Measurements from ENCODE around the gene RSBN1. TPM values are rescaled to one million over a fixed set of nuclear protein-coding genes. Genes with fewer than 3 reads are reported as not detected.
A peak's percentile ranks its signal among the peaks of the same experiment; 100 is the strongest.

Gene RSBN1
- total RNA-seq, 1 donor from 2014 or later, result 20.9 TPM

GRCh38 chr1:113846391-113847035, 34.2 kb upstream of the RSBN1 start:
- Mint-ChIP-seq H3K27me3 (no peaks in the 10 kb centered on the region), H3K4me3 (no peak overlapping the region), H3K27ac (peak overlapping the region; percentile 75), H3K4me1 (peaks cover 10% of the 10 kb centered on the region), H3K9me3 (no peaks in the 10 kb centered on the region), H3K36me3 (ENCODE audit: low read depth) (peaks cover 73% of the 10 kb centered on the region)
- DNase-seq, result no peak
- intact Hi-C loops (cut with micrococcal nuclease), result no loop called here

DNA sequence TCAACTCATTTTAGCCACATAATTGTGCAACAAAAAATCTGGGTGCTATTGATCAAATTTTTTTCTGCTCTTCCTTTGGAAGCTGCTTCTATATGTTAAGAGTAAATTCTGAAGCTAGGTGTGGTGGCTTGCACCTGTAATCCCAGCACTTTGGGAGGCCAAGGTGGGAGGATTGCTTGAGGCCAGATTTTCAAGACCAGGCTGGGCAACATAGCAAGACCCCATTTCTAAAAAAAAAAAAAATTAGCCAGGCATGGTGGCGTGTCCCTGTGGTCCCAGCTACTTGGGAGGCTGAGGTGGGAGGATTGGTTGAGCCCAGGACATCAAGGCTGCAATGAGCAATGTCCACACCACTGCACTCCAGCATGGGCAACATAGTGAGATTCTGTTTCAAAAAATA, 24.3 kb upstream of the RSBN1 start:
- intact Hi-C loops (cut with micrococcal nuclease), result loop anchor here (5.0 kb wide), 2 partner anchors 36 to 446 kb away; partner anchors contain the start of gene PTPN22
- H3K27me3 Mint-ChIP-seq, result no peaks in the 10 kb centered on the region
- no peak for DNase-seq
- no peaks in the 10 kb centered on the region for H3K9me3 Mint-ChIP-seq
- no peak overlapping the region for H3K4me3 Mint-ChIP-seq
- peaks cover 56% of the 10 kb centered on the region for H3K36me3 Mint-ChIP-seq (ENCODE audit: low read depth)
- no peak overlapping the region for H3K27ac Mint-ChIP-seq
- H3K4me1 Mint-ChIP-seq, result peaks cover 4% of the 10 kb centered on the region

GRCh38 chr1:113835686-113836290, 23.5 kb upstream of the RSBN1 start:
- Mint-ChIP-seq H3K36me3 (ENCODE audit: low read depth) (peaks cover 56% of the 10 kb centered on the region), H3K27ac (no peak overlapping the region), H3K4me1 (peaks cover 4% of the 10 kb centered on the region), H3K9me3 (no peaks in the 10 kb centered on the region), H3K27me3 (no peaks in the 10 kb centered on the region), H3K4me3 (no peak overlapping the region)
- DNase-seq, result peak; percentile 72
- intact Hi-C loops (cut with micrococcal nuclease), result loop anchor here (1.0 to 5.0 kb wide), 4 partner anchors 37 to 447 kb away; partner anchors contain the start of genes DCLRE1B, HIPK1 and PTPN22

- H3K27me3 Mint-ChIP-seq, result no peaks in the 10 kb centered on the region
- peaks cover 6% of the 10 kb centered on the region for H3K4me1 Mint-ChIP-seq
- no peak overlapping the region for H3K27ac Mint-ChIP-seq
- H3K9me3 Mint-ChIP-seq, result no peaks in the 10 kb centered on the region
- H3K36me3 Mint-ChIP-seq (ENCODE audit: low read depth), result peaks cover 57% of the 10 kb centered on the region
- no peak for DNase-seq
- intact Hi-C loops (cut with micrococcal nuclease), result loop anchor here (1.0 to 5.0 kb wide), 4 partner anchors 38 to 448 kb away; partner anchors contain the start of genes DCLRE1B, HIPK1 and PTPN22
- no peak overlapping the region for H3K4me3 Mint-ChIP-seq
Observed at GRCh38 chr1:113834716-113835115, 22.4 kb upstream of the RSBN1 start.

DNA sequence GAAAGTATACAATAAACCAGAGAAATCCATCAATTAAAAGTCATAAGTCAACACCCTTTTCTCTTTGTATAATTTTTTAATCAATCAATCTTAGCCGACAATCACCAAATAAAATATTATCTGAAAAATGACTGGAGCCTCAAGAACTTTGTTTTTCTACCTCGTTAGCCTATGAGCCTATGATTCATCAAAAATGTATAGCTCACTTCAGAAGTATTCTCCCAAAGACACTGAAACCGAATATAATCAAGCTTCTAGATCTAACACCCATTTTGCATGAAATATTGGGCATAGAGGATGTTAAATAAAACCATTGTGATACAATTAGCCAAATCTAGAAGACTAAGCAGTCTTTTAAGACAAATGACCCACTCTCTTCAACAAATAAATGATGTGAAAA, 17.8 kb upstream of the RSBN1 start:
- Mint-ChIP-seq H3K4me1 (peaks cover 2% of the 10 kb centered on the region), H3K4me3 (no peak overlapping the region), H3K27ac (no peak overlapping the region), H3K36me3 (ENCODE audit: low read depth) (peaks cover 55% of the 10 kb centered on the region), H3K27me3 (no peaks in the 10 kb centered on the region), H3K9me3 (no peaks in the 10 kb centered on the region)
- intact Hi-C loops (cut with micrococcal nuclease), result no loop called here
- no peak for DNase-seq

- Mint-ChIP-seq H3K36me3 (ENCODE audit: low read depth) (peaks cover 64% of the 10 kb centered on the region), H3K27me3 (no peaks in the 10 kb centered on the region), H3K27ac (no peak overlapping the region), H3K4me1 (no peaks in the 10 kb centered on the region), H3K4me3 (no peak overlapping the region), H3K9me3 (no peaks in the 10 kb centered on the region)
- no peak for DNase-seq
- intact Hi-C loops (cut with micrococcal nuclease), result no loop called here
Observed at GRCh38 chr1:113821916-113822315, 9.6 kb upstream of the RSBN1 start.

GRCh38 chr1:113818578-113818977, 6.3 kb upstream of the RSBN1 start:
- intact Hi-C loops (cut with micrococcal nuclease), result no loop called here
- DNase-seq, result no peak
- no peaks in the 10 kb centered on the region for H3K9me3 Mint-ChIP-seq
- H3K4me3 Mint-ChIP-seq, result no peak overlapping the region
- peaks cover 59% of the 10 kb centered on the region for H3K36me3 Mint-ChIP-seq (ENCODE audit: low read depth)
- H3K27ac Mint-ChIP-seq, result no peak overlapping the region
- no peaks in the 10 kb centered on the region for H3K27me3 Mint-ChIP-seq
- H3K4me1 Mint-ChIP-seq, result no peaks in the 10 kb centered on the region

DNA sequence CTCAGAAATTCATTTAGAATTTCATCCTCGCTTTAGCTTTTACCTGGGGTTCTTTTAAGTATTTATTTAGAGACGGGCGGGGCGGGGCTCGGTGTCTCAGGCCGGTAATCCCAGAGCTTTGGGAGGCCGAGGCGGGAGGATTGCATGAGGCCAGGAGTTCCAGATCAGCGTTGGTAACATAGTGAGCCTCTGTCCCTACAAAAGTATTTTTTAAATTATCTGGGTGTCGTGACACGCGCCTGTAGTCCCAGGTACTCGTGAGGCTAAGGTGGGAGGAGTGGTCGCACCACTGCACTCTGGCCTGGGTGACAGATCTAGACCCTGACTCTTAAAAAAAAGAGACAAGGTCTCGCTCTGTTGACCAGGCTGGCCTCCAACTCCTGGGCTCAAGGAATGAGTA, 942 bp upstream of the RSBN1 start:
- intact Hi-C loops (cut with micrococcal nuclease), result loop anchor here (2.0 to 5.0 kb wide), 7 partner anchors 71 to 1196 kb away; partner anchors contain the start of genes CAPZA1, CSDE1, MAGI3 and RHOC
- Mint-ChIP-seq H3K4me1 (peaks cover 20% of the 10 kb centered on the region), H3K27ac (peak overlapping the region; percentile 96), H3K4me3 (peak overlapping the region; percentile 58), H3K9me3 (no peaks in the 10 kb centered on the region), H3K27me3 (no peaks in the 10 kb centered on the region), H3K36me3 (ENCODE audit: low read depth) (peaks cover 40% of the 10 kb centered on the region)
- DNase-seq, result no peak

DNA sequence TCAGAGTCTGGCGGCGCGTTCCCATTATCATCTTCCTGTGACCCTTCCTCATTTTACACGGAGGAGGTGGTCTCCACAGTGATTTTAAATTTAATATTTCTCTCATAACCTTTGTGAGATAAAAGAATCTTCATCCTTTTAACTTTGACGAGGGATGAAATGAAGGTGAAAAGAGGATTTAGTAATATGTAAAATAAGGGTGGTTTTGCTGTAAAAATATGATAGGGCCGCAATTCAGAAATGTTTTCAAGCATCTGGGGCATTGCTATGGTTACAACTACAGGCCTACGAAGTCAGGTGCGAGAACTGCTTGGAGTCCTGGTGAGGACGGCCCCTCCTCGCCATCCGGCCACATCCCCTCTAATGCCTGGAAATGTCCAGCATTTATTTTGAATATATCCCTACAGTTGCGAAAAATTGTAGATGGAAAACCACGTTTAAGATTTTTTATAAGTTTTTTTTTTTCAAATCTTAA, 422 bp upstream of the RSBN1 start:
- Mint-ChIP-seq H3K9me3 (no peaks in the 10 kb centered on the region), H3K4me3 (peak overlapping the region; percentile 96), H3K27me3 (no peaks in the 10 kb centered on the region), H3K27ac (peak overlapping the region; percentile 96), H3K4me1 (peaks cover 20% of the 10 kb centered on the region), H3K36me3 (ENCODE audit: low read depth) (peaks cover 41% of the 10 kb centered on the region)
- intact Hi-C loops (cut with micrococcal nuclease), result loop anchor here (1.0 to 5.0 kb wide), 12 partner anchors 10 to 1195 kb away; partner anchors contain the start of genes CAPZA1, CSDE1, DCLRE1B and HIPK1
- peak; percentile 73 for DNase-seq

GRCh38 chr1:113811156-113811887, 954 bp downstream of the RSBN1 start:
- peak overlapping the region; percentile 96 for H3K27ac Mint-ChIP-seq
- peak overlapping the region; percentile 96 for H3K4me3 Mint-ChIP-seq
- no peaks in the 10 kb centered on the region for H3K27me3 Mint-ChIP-seq
- H3K9me3 Mint-ChIP-seq, result no peaks in the 10 kb centered on the region
- intact Hi-C loops (cut with micrococcal nuclease), result loop anchor here (5.0 kb wide), 5 partner anchors 69 to 1194 kb away; partner anchors contain the start of genes CAPZA1, RHOC, SLC16A1 and ST7L
- H3K4me1 Mint-ChIP-seq, result peaks cover 25% of the 10 kb centered on the region
- peaks cover 36% of the 10 kb centered on the region for H3K36me3 Mint-ChIP-seq (ENCODE audit: low read depth)
- peak; percentile 80 for DNase-seq

- peak overlapping the region; percentile 96 for H3K4me3 Mint-ChIP-seq
- no peaks in the 10 kb centered on the region for H3K27me3 Mint-ChIP-seq
- H3K27ac Mint-ChIP-seq, result peak overlapping the region; percentile 63
- H3K36me3 Mint-ChIP-seq (ENCODE audit: low read depth), result peaks cover 37% of the 10 kb centered on the region
- H3K4me1 Mint-ChIP-seq, result peaks cover 33% of the 10 kb centered on the region
- no peaks in the 10 kb centered on the region for H3K9me3 Mint-ChIP-seq
- DNase-seq, result no peak
- intact Hi-C loops (cut with micrococcal nuclease), result loop anchor here (5.0 kb wide), 5 partner anchors 68 to 1193 kb away; partner anchors contain the start of genes CAPZA1, RHOC, SLC16A1 and ST7L
Observed at GRCh38 chr1:113809670-113810602, 2.3 kb downstream of the RSBN1 start.

- H3K4me1 Mint-ChIP-seq, result peaks cover 41% of the 10 kb centered on the region
- peak overlapping the region; percentile 64 for H3K4me3 Mint-ChIP-seq
- H3K27ac Mint-ChIP-seq, result no peak overlapping the region
- no peaks in the 10 kb centered on the region for H3K9me3 Mint-ChIP-seq
- H3K36me3 Mint-ChIP-seq (ENCODE audit: low read depth), result peaks cover 45% of the 10 kb centered on the region
- no peak for DNase-seq
- no peaks in the 10 kb centered on the region for H3K27me3 Mint-ChIP-seq
- intact Hi-C loops (cut with micrococcal nuclease), result no loop called here
Observed at GRCh38 chr1:113808450-113809195, 3.7 kb downstream of the RSBN1 start.

All from activated CD4-positive, alpha-beta T cell treated with anti-CD3 and anti-CD28 coated beads, Interleukin-2, amount 10 ng/mL, durations not matched to agents 24 days and 14 days (primary cell).